ENCODE measurements around the gene KRIT1. TPM values are rescaled to one million over a fixed set of nuclear protein-coding genes. Genes with fewer than 3 reads are reported as not detected.
A peak's percentile ranks its signal among the peaks of the same experiment; 100 is the strongest.

Gene KRIT1
- total RNA-seq, 1 experiment from 2014 or later = 34.1 TPM

DNA sequence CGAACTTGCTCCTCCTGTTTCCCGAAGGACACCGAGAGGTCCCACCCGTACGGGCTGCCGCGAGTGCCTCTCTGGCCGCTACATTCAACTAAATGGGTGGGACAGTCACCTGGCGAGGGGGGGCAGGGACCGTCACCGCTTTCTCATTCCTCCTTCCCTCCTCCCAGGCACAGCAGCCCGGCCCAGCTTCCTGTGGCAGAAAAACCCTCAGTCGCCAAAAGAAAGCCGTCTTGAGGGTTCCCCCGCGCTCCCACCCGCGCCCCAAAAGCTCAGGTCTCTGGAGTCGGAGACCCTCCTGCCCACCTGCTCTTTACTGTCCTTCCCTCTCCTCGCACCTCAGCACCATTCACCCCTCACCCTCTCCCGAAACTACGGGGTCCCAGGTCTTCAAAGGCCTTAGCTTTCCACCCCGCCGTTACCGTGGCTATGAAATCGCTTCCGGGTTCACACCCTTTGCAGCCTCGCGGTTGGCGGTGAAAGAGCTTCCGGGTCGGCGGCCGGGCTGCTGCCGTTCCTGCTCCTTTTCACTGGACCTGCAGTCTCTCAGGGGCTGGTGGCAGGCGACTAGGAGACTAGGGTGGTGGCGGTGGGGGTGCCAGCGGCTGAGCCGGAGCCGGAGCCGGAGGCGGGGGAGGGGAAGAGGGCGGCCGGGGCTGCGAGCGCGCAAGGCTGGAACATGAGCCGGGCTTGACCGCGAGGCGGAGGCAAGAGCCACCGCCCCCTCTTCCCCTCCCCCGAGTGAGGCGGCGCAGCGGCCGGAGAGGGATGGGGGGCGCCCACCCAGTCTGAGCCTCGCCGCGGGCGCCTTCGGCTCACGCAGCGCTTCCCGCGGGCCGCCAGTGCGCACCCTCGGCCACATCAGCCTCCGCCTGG, at the start of gene KRIT1, which contains the start of gene ANKIB1 (continued):
- TF ChIP-seq, protein P1, sequence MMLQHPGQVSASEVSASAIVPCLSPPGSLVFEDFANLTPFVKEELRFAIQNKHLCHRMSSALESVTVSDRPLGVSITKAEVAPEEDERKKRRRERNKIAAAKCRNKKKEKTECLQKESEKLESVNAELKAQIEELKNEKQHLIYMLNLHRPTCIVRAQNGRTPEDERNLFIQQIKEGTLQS (CRISPR knock-in tag; conservative IDR thresholded peaks at IDR 0.05) = no peak
- TF ChIP-seq ZSCAN18 (CRISPR knock-in tag; IDR thresholded peaks at IDR 0.05) = no peak
- TF ChIP-seq MXD4 (CRISPR knock-in tag; IDR thresholded peaks at IDR 0.05; ENCODE audit: borderline replicate concordance) = no peak
- no peak for TF ChIP-seq ZNF396 (CRISPR knock-in tag; IDR thresholded peaks at IDR 0.05; ENCODE audit: borderline replicate concordance)
- 0 out of 2 replicates have a peak, but pooled peaks have one; percentile 20 for TF ChIP-seq TEAD4 (CRISPR knock-in tag; IDR thresholded peaks at IDR 0.05)
- no peak for TF ChIP-seq GTF2I (CRISPR knock-in tag; conservative IDR thresholded peaks at IDR 0.05)
- TF ChIP-seq, protein P2, sequence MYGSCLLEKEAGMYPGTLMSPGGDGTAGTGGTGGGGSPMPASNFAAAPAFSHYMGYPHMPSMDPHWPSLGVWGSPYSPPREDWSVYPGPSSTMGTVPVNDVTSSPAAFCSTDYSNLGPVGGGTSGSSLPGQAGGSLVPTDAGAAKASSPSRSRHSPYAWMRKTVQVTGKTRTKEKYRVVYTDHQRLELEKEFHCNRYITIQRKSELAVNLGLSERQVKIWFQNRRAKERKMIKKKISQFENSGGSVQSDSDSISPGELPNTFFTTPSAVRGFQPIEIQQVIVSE (CRISPR knock-in tag; IDR thresholded peaks at IDR 0.05; ENCODE audit: borderline replicate concordance) = no peak
- peak; percentile 74 for TF ChIP-seq NFE2L1 (CRISPR knock-in tag; IDR thresholded peaks at IDR 0.05)
- peak; percentile 27; the same call in 1 of the 2 replicates for TF ChIP-seq FOXP1 (CRISPR knock-in tag; IDR thresholded peaks at IDR 0.05; ENCODE audit: borderline replicate concordance)
- TF ChIP-seq KAT7 (CRISPR knock-in tag; IDR thresholded peaks at IDR 0.05; ENCODE audit: borderline replicate concordance) = 0 out of 2 replicates have a peak, but pooled peaks have one; percentile 44
- 0 out of 2 replicates have a peak, but pooled peaks have one; percentile 47 for TF ChIP-seq CREM (CRISPR knock-in tag; IDR thresholded peaks at IDR 0.05)
- 0 out of 2 replicates have a peak, but pooled peaks have one; percentile 3 for TF ChIP-seq ETV6 (CRISPR knock-in tag; IDR thresholded peaks at IDR 0.05)
- TF ChIP-seq FOXK1 (CRISPR knock-in tag; IDR thresholded peaks at IDR 0.05) = peak; percentile 82
- no peak for TF ChIP-seq ZNF263 (CRISPR knock-in tag; IDR thresholded peaks at IDR 0.05; ENCODE audit: low read depth)
- no peak for TF ChIP-seq CTCF (IDR thresholded peaks at IDR 0.05)
- TF ChIP-seq, protein P3, sequence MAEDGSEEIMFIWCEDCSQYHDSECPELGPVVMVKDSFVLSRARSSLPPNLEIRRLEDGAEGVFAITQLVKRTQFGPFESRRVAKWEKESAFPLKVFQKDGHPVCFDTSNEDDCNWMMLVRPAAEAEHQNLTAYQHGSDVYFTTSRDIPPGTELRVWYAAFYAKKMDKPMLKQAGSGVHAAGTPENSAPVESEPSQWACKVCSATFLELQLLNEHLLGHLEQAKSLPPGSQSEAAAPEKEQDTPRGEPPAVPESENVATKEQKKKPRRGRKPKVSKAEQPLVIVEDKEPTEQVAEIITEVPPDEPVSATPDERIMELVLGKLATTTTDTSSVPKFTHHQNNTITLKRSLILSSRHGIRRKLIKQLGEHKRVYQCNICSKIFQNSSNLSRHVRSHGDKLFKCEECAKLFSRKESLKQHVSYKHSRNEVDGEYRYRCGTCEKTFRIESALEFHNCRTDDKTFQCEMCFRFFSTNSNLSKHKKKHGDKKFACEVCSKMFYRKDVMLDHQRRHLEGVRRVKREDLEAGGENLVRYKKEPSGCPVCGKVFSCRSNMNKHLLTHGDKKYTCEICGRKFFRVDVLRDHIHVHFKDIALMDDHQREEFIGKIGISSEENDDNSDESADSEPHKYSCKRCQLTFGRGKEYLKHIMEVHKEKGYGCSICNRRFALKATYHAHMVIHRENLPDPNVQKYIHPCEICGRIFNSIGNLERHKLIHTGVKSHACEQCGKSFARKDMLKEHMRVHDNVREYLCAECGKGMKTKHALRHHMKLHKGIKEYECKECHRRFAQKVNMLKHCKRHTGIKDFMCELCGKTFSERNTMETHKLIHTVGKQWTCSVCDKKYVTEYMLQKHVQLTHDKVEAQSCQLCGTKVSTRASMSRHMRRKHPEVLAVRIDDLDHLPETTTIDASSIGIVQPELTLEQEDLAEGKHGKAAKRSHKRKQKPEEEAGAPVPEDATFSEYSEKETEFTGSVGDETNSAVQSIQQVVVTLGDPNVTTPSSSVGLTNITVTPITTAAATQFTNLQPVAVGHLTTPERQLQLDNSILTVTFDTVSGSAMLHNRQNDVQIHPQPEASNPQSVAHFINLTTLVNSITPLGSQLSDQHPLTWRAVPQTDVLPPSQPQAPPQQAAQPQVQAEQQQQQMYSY (CRISPR knock-in tag; IDR thresholded peaks at IDR 0.05) = no peak
- no peak for TF ChIP-seq USF2 (CRISPR knock-in tag; IDR thresholded peaks at IDR 0.05)
- TF ChIP-seq MYBL2 (CRISPR knock-in tag; IDR thresholded peaks at IDR 0.05) = peak; percentile 69
- TF ChIP-seq PRRX2 (CRISPR knock-in tag; IDR thresholded peaks at IDR 0.05) = no peak
- no peak; the same call in 1 of the 2 replicates for TF ChIP-seq ZNF423 (CRISPR knock-in tag; IDR thresholded peaks at IDR 0.05)
- TF ChIP-seq, protein P4, sequence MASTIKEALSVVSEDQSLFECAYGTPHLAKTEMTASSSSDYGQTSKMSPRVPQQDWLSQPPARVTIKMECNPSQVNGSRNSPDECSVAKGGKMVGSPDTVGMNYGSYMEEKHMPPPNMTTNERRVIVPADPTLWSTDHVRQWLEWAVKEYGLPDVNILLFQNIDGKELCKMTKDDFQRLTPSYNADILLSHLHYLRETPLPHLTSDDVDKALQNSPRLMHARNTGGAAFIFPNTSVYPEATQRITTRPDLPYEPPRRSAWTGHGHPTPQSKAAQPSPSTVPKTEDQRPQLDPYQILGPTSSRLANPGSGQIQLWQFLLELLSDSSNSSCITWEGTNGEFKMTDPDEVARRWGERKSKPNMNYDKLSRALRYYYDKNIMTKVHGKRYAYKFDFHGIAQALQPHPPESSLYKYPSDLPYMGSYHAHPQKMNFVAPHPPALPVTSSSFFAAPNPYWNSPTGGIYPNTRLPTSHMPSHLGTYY (CRISPR knock-in tag; IDR thresholded peaks at IDR 0.05) = peak; percentile 58; the same call in 1 of the 2 replicates
- TF ChIP-seq NR3C1 (CRISPR knock-in tag; conservative IDR thresholded peaks at IDR 0.05; ENCODE audit: low read depth) = no peak
- TF ChIP-seq E2F1 (CRISPR knock-in tag; IDR thresholded peaks at IDR 0.05) = no peak
- no peak for TF ChIP-seq NFATC4 (CRISPR knock-in tag; IDR thresholded peaks at IDR 0.05)
- TF ChIP-seq NR1H2 (CRISPR knock-in tag; IDR thresholded peaks at IDR 0.05) = no peak
